GM23338 (cell line): Measurements from ENCODE around the gene RASA3. TPM values are rescaled to one million over a fixed set of nuclear protein-coding genes. Genes with fewer than 3 reads are reported as not detected.

Experiments used
- ATAC-seq: fragments of 200-7000 bp; cut with Tn5 transposase; 3 replicates; pipeline ENCODE4 v1.9.1; 2020
- DNase-seq: peaks from one replicate; pipeline ENCODE4 v3.0.0-alpha.2; 2015; ENCODE audit warnings: low spot score
- H2AFZ ChIP-seq: fragments of 200-600 bp; sonication (generic); 2 replicates; pipeline ENCODE4 v1.8.0; 2016; ENCODE audit warnings: antibody characterized with exemption, mild to moderate bottlenecking, moderate library complexity
- H3F3A ChIP-seq: fragments of 200-600 bp; sonication (generic); replicated peaks from 2 replicates; pipeline ENCODE4 v1.8.0; 2017; ENCODE audit warnings: antibody characterized with exemption, mixed run types, low read depth
- H3K27ac ChIP-seq: fragments of 200-600 bp; sonication (generic); 2 replicates; pipeline ENCODE4 v1.6.1; 2016; ENCODE audit warnings: low read depth
- H3K27me3 ChIP-seq: fragments of 200-600 bp; sonication (generic); 2 replicates; pipeline ENCODE4 v1.8.0; 2016; ENCODE audit warnings: mild to moderate bottlenecking, mixed run types, moderate library complexity; ENCODE audit not compliant: insufficient read depth
- H3K36me3 ChIP-seq: fragments of 200-600 bp; sonication (generic); 2 replicates; pipeline ENCODE4 v1.8.0; 2016; ENCODE audit warnings: mild to moderate bottlenecking; ENCODE audit not compliant: insufficient read depth
- H3K4me1 ChIP-seq: fragments of 200-600 bp; sonication (generic); 2 replicates; pipeline ENCODE4 v1.8.0; 2016; ENCODE audit warnings: mild to moderate bottlenecking, moderate library complexity; ENCODE audit not compliant: insufficient read depth
- H3K4me2 ChIP-seq: fragments of 200-600 bp; sonication (generic); 2 replicates; pipeline ENCODE4 v1.7.1; 2017; ENCODE audit warnings: mixed run types
- H3K4me3 ChIP-seq: fragments of 200-600 bp; sonication (generic); 2 replicates; pipeline ENCODE4 v1.6.1; 2016; ENCODE audit warnings: mixed run types
- H3K79me2 ChIP-seq: fragments of 200-600 bp; sonication (generic); replicated peaks from 2 replicates; pipeline ENCODE4 v1.8.0; 2017; ENCODE audit warnings: mild to moderate bottlenecking; ENCODE audit not compliant: insufficient read depth
- H3K9me2 ChIP-seq: fragments of 200-600 bp; sonication (generic); 2 replicates; pipeline ENCODE4 v1.8.0; 2017; ENCODE audit not compliant: insufficient read depth
- H4K20me1 ChIP-seq: fragments of 200-600 bp; sonication (generic); replicated peaks from 2 replicates; pipeline ENCODE4 v1.8.0; 2017; ENCODE audit warnings: mild to moderate bottlenecking; ENCODE audit not compliant: insufficient read depth
- H3K27ac Mint-ChIP-seq: 2 replicates; pipeline ENCODE4 v1.8.0; 2020; ENCODE audit warnings: inconsistent platforms, mild to moderate bottlenecking, moderate library complexity, mixed read lengths
- H3K27me3 Mint-ChIP-seq: 3 replicates; pipeline ENCODE4 v1.8.0; 2022; ENCODE audit warnings: low read depth, mild to moderate bottlenecking, moderate library complexity, mixed read lengths, inconsistent platforms; ENCODE audit not compliant: insufficient read depth, poor library complexity
- H3K36me3 Mint-ChIP-seq: 3 replicates; pipeline ENCODE4 v1.8.0; 2021; ENCODE audit warnings: low read depth, mild to moderate bottlenecking, inconsistent platforms, moderate library complexity, mixed read lengths
- H3K4me1 Mint-ChIP-seq: 3 replicates; pipeline ENCODE4 v1.8.0; 2020; ENCODE audit warnings: mild to moderate bottlenecking, inconsistent platforms, mixed read lengths
- H3K4me3 Mint-ChIP-seq: 3 replicates; pipeline ENCODE4 v1.8.0; 2021; ENCODE audit warnings: moderate library complexity, mild to moderate bottlenecking, inconsistent platforms, mixed read lengths
- H3K9me3 Mint-ChIP-seq: 3 replicates; pipeline ENCODE4 v1.8.0; 2020; ENCODE audit warnings: moderate library complexity, mild to moderate bottlenecking, inconsistent platforms, mixed read lengths
- CREB1 ChIP-seq: fragments of 250-450 bp; sonication (Bioruptor Pico); IDR thresholded peaks from 2 replicates; pipeline ENCODE4 v1.5.0; 2020; ENCODE audit warnings: low read depth, mild to moderate bottlenecking, moderate library complexity
- CTCF ChIP-seq, 2 experiments: fragments of 200-600 bp in 1 of 2; sonication (generic) in 1 of 2; conservative IDR thresholded peaks; 2 replicates each; pipeline versions ENCODE4 v1.5.1 to v1.6.1; 2016 to 2017; ENCODE audit warnings: antibody characterized with exemption in 2 of 2, low read depth in 2 of 2, mild to moderate bottlenecking in 2 of 2, moderate library complexity in 1 of 2
- ETS1 ChIP-seq: IDR thresholded peaks from 2 replicates; pipeline ENCODE4 v1.6.1; 2016; ENCODE audit warnings: antibody characterized with exemption
- EZH2 ChIP-seq: fragments of 200-600 bp; sonication (generic); IDR thresholded peaks from one replicate; pipeline ENCODE4 v1.8.0; 2017; ENCODE audit warnings: antibody characterized with exemption, mild to moderate bottlenecking, low read depth; ENCODE audit not compliant: unreplicated experiment
- EZH2phosphoT487 ChIP-seq: fragments of 200-600 bp; sonication (generic); IDR thresholded peaks from one replicate; pipeline ENCODE4 v1.8.1; 2018; ENCODE audit warnings: antibody characterized with exemption; ENCODE audit not compliant: unreplicated experiment
- JUNB ChIP-seq: IDR thresholded peaks from one replicate; pipeline ENCODE4 v1.6.1; 2016; ENCODE audit warnings: antibody characterized with exemption; ENCODE audit not compliant: unreplicated experiment
- NANOG ChIP-seq: IDR thresholded peaks from 2 replicates; pipeline ENCODE4 v1.6.1; 2016; ENCODE audit warnings: antibody characterized with exemption, borderline replicate concordance
- POLR2AphosphoS5 ChIP-seq: IDR thresholded peaks from 2 replicates; pipeline ENCODE4 v1.6.1; 2016; ENCODE audit warnings: antibody characterized with exemption, low read depth
- STAT1 ChIP-seq: IDR thresholded peaks from one replicate; pipeline ENCODE4 v1.6.1; 2016; ENCODE audit warnings: antibody characterized with exemption; ENCODE audit not compliant: unreplicated experiment
- ZNF114 ChIP-seq: fragments of 250-450 bp; sonication (Bioruptor Pico); IDR thresholded peaks from 2 replicates; pipeline ENCODE4 v1.5.0; 2020; ENCODE audit warnings: mild to moderate bottlenecking, moderate library complexity
- ZNF331 ChIP-seq: fragments of 250-450 bp; sonication (Bioruptor Pico); IDR thresholded peaks from 2 replicates; pipeline ENCODE4 v1.5.0; 2020; ENCODE audit warnings: low read depth, mild to moderate bottlenecking, moderate library complexity
- polyA plus RNA-seq: library from polyadenylated mRNA; unstranded; fragments of >200 nt; fragmentation: Nextera tagmentation; extraction: Ambion mirVana; gene quantifications from 2 replicates; pipeline ENCODE4 v1.2.1, GENCODE V29; 2016
- total RNA-seq: library from RNA; depleted of rRNA; stranded (reverse); fragments of >200 nt; shearing (Covaris generic); gene quantifications from 2 replicates; pipeline ENCODE4 v1.2.3, GENCODE V29; 2014
- TF ChIP-seq, protein P1 (sequence below): fragments of 250-450 bp; sonication (Bioruptor Pico); IDR thresholded peaks from 2 replicates; pipeline ENCODE4 v1.5.0; 2020; ENCODE audit warnings: mild to moderate bottlenecking, moderate library complexity
- TF ChIP-seq, protein P2 (sequence below): IDR thresholded peaks from one replicate; pipeline ENCODE4 v1.6.1; 2018; ENCODE audit warnings: antibody characterized with exemption; ENCODE audit not compliant: unreplicated experiment

RASA3 gene
- total and polyA plus RNA-seq, 2 experiments from 2014 or later, result 11.2 to 20.7 TPM

- peaks cover 16% of the 10 kb centered on the region for H3K27me3 Mint-ChIP-seq
- H3K4me1 Mint-ChIP-seq, result no peaks in the 10 kb centered on the region; the same call in 2 of the 3 replicates
- Histone ChIP-seq H3K4me1 (no peaks in the 10 kb centered on the region), H3K4me3 (no peak overlapping the region), H3K36me3 (no peaks in the 10 kb centered on the region), H4K20me1 (no peaks in the 10 kb centered on the region), H3K4me2 (no peak overlapping the region), H2AFZ (no peak overlapping the region), H3F3A (no peaks in the 10 kb centered on the region), H3K27me3 (no peaks in the 10 kb centered on the region), H3K79me2 (no peaks in the 10 kb centered on the region), H3K9me2 (no peaks in the 10 kb centered on the region), H3K27ac (no peak overlapping the region)
- H3K36me3 Mint-ChIP-seq, result peaks cover under 1% of the 10 kb centered on the region; the same call in 1 of the 3 replicates
- TF ChIP-seq POLR2AphosphoS5 (no peak), NANOG (no peak), ZNF114 (CRISPR knock-in tag) (no peak), EZH2 (no peak), ETS1 (no peak), CREB1 (CRISPR knock-in tag) (no peak), STAT1 (no peak), CTCF (conservative IDR thresholded peaks at IDR 0.05; ENCODE audit: low read depth in 2 of 2) (no peak), JUNB (no peak), ZNF331 (CRISPR knock-in tag) (no peak), EZH2phosphoT487 (no peak)
- TF ChIP-seq, protein P1, sequence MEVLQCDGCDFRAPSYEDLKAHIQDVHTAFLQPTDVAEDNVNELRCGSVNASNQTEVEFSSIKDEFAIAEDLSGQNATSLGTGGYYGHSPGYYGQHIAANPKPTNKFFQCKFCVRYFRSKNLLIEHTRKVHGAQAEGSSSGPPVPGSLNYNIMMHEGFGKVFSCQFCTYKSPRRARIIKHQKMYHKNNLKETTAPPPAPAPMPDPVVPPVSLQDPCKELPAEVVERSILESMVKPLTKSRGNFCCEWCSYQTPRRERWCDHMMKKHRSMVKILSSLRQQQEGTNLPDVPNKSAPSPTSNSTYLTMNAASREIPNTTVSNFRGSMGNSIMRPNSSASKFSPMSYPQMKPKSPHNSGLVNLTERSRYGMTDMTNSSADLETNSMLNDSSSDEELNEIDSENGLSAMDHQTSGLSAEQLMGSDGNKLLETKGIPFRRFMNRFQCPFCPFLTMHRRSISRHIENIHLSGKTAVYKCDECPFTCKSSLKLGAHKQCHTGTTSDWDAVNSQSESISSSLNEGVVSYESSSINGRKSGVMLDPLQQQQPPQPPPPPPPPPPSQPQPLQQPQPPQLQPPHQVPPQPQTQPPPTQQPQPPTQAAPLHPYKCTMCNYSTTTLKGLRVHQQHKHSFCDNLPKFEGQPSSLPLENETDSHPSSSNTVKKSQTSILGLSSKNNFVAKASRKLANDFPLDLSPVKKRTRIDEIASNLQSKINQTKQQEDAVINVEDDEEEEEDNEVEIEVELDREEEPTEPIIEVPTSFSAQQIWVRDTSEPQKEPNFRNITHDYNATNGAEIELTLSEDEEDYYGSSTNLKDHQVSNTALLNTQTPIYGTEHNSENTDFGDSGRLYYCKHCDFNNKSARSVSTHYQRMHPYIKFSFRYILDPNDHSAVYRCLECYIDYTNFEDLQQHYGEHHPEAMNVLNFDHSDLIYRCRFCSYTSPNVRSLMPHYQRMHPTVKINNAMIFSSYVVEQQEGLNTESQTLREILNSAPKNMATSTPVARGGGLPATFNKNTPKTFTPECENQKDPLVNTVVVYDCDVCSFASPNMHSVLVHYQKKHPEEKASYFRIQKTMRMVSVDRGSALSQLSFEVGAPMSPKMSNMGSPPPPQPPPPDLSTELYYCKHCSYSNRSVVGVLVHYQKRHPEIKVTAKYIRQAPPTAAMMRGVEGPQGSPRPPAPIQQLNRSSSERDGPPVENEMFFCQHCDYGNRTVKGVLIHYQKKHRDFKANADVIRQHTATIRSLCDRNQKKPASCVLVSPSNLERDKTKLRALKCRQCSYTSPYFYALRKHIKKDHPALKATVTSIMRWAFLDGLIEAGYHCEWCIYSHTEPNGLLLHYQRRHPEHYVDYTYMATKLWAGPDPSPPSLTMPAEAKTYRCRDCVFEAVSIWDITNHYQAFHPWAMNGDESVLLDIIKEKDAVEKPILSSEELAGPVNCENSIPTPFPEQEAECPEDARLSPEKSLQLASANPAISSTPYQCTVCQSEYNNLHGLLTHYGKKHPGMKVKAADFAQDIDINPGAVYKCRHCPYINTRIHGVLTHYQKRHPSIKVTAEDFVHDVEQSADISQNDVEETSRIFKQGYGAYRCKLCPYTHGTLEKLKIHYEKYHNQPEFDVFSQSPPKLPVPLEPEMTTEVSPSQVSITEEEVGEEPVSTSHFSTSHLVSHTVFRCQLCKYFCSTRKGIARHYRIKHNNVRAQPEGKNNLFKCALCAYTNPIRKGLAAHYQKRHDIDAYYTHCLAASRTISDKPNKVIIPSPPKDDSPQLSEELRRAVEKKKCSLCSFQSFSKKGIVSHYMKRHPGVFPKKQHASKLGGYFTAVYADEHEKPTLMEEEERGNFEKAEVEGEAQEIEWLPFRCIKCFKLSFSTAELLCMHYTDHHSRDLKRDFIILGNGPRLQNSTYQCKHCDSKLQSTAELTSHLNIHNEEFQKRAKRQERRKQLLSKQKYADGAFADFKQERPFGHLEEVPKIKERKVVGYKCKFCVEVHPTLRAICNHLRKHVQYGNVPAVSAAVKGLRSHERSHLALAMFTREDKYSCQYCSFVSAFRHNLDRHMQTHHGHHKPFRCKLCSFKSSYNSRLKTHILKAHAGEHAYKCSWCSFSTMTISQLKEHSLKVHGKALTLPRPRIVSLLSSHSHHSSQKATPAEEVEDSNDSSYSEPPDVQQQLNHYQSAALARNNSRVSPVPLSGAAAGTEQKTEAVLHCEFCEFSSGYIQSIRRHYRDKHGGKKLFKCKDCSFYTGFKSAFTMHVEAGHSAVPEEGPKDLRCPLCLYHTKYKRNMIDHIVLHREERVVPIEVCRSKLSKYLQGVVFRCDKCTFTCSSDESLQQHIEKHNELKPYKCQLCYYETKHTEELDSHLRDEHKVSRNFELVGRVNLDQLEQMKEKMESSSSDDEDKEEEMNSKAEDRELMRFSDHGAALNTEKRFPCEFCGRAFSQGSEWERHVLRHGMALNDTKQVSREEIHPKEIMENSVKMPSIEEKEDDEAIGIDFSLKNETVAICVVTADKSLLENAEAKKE (CRISPR knock-in tag), result no peak
- TF ChIP-seq, protein P2, sequence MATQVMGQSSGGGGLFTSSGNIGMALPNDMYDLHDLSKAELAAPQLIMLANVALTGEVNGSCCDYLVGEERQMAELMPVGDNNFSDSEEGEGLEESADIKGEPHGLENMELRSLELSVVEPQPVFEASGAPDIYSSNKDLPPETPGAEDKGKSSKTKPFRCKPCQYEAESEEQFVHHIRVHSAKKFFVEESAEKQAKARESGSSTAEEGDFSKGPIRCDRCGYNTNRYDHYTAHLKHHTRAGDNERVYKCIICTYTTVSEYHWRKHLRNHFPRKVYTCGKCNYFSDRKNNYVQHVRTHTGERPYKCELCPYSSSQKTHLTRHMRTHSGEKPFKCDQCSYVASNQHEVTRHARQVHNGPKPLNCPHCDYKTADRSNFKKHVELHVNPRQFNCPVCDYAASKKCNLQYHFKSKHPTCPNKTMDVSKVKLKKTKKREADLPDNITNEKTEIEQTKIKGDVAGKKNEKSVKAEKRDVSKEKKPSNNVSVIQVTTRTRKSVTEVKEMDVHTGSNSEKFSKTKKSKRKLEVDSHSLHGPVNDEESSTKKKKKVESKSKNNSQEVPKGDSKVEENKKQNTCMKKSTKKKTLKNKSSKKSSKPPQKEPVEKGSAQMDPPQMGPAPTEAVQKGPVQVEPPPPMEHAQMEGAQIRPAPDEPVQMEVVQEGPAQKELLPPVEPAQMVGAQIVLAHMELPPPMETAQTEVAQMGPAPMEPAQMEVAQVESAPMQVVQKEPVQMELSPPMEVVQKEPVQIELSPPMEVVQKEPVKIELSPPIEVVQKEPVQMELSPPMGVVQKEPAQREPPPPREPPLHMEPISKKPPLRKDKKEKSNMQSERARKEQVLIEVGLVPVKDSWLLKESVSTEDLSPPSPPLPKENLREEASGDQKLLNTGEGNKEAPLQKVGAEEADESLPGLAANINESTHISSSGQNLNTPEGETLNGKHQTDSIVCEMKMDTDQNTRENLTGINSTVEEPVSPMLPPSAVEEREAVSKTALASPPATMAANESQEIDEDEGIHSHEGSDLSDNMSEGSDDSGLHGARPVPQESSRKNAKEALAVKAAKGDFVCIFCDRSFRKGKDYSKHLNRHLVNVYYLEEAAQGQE, result no peak
- DNase-seq (no peak), ATAC-seq (no peak)
- no peak overlapping the region for H3K27ac Mint-ChIP-seq
- peaks cover 4% of the 10 kb centered on the region for H3K9me3 Mint-ChIP-seq
- H3K4me3 Mint-ChIP-seq, result no peak overlapping the region
These were observed 182.9 kb downstream of the RASA3 start for GRCh38 chr13:113949546-113949945.
